ENCODE measurements around the gene CDNF. TPM values are rescaled to one million over a fixed set of nuclear protein-coding genes. Genes with fewer than 3 reads are reported as not detected.
"Not testable (repeated sequence)": the region's sequence is repeated elsewhere in the genome, so short reads cannot be mapped to it uniquely, and the experiment has no call there.

CDNF gene
- total RNA-seq, 6 donors from 2014 or later, result 0.89 to 34.6 (median 1.7) TPM

GRCh38 chr10:14873090-14873760, 35.4 kb upstream of the CDNF start:
- H3K9me3 ChIP-seq, result no peaks in the 10 kb centered on the region
- H3K27ac ChIP-seq, result no peak overlapping the region
- H3K4me1 ChIP-seq, result peaks cover 7 to 17% (median 9%) of the 10 kb centered on the region in 4 donors
- ATAC-seq (ENCODE audit: low FRiP score in 2 of 2), result no peak
- H3K36me3 ChIP-seq, result peaks cover 6 to 18% (median 14%) of the 10 kb centered on the region in 4 donors
- TF ChIP-seq, protein P1, sequence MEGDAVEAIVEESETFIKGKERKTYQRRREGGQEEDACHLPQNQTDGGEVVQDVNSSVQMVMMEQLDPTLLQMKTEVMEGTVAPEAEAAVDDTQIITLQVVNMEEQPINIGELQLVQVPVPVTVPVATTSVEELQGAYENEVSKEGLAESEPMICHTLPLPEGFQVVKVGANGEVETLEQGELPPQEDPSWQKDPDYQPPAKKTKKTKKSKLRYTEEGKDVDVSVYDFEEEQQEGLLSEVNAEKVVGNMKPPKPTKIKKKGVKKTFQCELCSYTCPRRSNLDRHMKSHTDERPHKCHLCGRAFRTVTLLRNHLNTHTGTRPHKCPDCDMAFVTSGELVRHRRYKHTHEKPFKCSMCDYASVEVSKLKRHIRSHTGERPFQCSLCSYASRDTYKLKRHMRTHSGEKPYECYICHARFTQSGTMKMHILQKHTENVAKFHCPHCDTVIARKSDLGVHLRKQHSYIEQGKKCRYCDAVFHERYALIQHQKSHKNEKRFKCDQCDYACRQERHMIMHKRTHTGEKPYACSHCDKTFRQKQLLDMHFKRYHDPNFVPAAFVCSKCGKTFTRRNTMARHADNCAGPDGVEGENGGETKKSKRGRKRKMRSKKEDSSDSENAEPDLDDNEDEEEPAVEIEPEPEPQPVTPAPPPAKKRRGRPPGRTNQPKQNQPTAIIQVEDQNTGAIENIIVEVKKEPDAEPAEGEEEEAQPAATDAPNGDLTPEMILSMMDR (IDR thresholded peaks at IDR 0.05), result no peak
- TF ChIP-seq EP300 (IDR thresholded peaks at IDR 0.05) (no peak), POLR2AphosphoS5 (IDR thresholded peaks at IDR 0.05) (no peak), POLR2A (IDR thresholded peaks at IDR 0.05) (no peak)
- 64 to 69% methylated on average over 2 of the region's 2 CpGs for WGBS, 2 donors
- DNase-seq, result no peak
- no peak overlapping the region for H3K4me3 ChIP-seq
- no peaks in the 10 kb centered on the region for H3K27me3 ChIP-seq

GRCh38 chr10:14864871-14865270, 27.0 kb upstream of the CDNF start:
- peaks cover 3 to 48% (median 27%) of the 10 kb centered on the region in 4 donors for H3K36me3 ChIP-seq
- ATAC-seq (ENCODE audit: low FRiP score in 2 of 2); H3K4me3 ChIP-seq; H3K4me1 ChIP-seq; DNase-seq; H3K27me3 ChIP-seq; H3K9me3 ChIP-seq; H3K27ac ChIP-seq: not testable (repeated sequence)
- WGBS, 2 donors, result 95 to 100% methylated on average over 2 to 3 of the region's 3 CpGs

- not testable (repeated sequence) for DNase-seq; H3K27me3 ChIP-seq; H3K4me3 ChIP-seq; H3K4me1 ChIP-seq; ATAC-seq (ENCODE audit: low FRiP score in 2 of 2); H3K27ac ChIP-seq; H3K9me3 ChIP-seq
- H3K36me3 ChIP-seq, result peaks cover 1 to 44% (median 24%) of the 10 kb centered on the region in 4 donors
- 94 to 97% methylated on average over 6 of the region's 6 CpGs for WGBS, 2 donors
Measured at GRCh38 chr10:14864466-14864865, 26.6 kb upstream of the CDNF start.

DNA sequence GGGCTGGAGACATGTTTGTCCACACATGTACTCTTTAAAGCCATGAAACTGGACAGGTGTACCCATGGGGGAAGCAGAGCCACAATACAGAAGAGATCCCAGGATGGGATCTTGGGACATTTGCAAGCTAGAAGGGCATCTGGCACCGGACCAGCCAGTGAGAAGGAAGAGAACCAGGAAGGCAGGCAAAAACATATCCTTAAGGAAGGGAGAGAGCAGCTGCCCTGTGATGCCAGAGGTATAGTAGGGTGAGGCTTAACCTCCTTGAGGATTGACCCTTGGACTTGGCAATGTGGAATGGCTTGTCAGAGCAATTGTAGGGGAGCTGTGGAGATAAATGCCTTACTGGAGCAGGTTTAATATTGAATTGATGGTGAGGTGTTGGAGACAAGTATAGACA, 23.0 kb upstream of the CDNF start:
- DNase-seq (no peak), ATAC-seq (ENCODE audit: low FRiP score in 2 of 2) (no peak)
- Histone ChIP-seq H3K36me3 (peaks cover 0 to 35% (median 11%) of the 10 kb centered on the region in 4 donors), H3K4me1 (no peaks in the 10 kb centered on the region), H3K4me3 (no peak overlapping the region), H3K27me3 (no peaks in the 10 kb centered on the region), H3K27ac (no peak overlapping the region), H3K9me3 (no peaks in the 10 kb centered on the region)
- TF ChIP-seq POLR2A (IDR thresholded peaks at IDR 0.05) (no peak), POLR2AphosphoS5 (IDR thresholded peaks at IDR 0.05) (no peak), EP300 (IDR thresholded peaks at IDR 0.05) (no peak)
- TF ChIP-seq, protein P1 (IDR thresholded peaks at IDR 0.05), result no peak
- 78 to 100% methylated on average over 1 of the region's 1 CpG for WGBS, 2 donors

- Histone ChIP-seq H3K27me3 (no peaks in the 10 kb centered on the region), H3K36me3 (peaks cover 0 to 44% (median 11%) of the 10 kb centered on the region in 4 donors), H3K27ac (no peak overlapping the region), H3K9me3 (no peaks in the 10 kb centered on the region), H3K4me1 (no peaks in the 10 kb centered on the region), H3K4me3 (no peak overlapping the region)
- TF ChIP-seq, protein P1 (IDR thresholded peaks at IDR 0.05), result no peak
- TF ChIP-seq EP300 (IDR thresholded peaks at IDR 0.05) (no peak), POLR2AphosphoS5 (IDR thresholded peaks at IDR 0.05) (no peak), POLR2A (IDR thresholded peaks at IDR 0.05) (no peak)
- ATAC-seq (ENCODE audit: low FRiP score in 2 of 2) (no peak), DNase-seq (no peak)
Measured at GRCh38 chr10:14859775-14860174, 21.9 kb upstream of the CDNF start.

DNA sequence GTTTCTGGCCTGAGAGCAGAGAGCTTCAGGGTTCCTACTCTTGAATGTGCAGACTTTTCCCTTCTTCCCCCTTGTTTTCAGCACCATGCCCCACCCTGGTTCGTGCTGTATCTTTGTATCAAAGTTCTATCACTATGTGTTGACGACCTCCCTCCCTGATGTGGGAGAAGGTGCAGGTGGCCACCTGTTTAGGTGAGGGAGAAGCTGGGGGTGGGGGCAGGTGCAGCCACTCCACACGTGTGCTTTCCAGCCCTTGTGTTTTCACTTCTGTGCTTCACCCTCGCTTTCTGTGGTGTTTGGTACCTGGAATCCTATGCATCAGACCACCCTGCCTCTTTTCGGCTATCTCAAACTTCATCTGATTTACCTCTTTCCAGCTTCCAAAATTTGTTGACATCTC, 21.2 kb upstream of the CDNF start:
- 90 to 93% methylated on average over 5 of the region's 5 CpGs for WGBS, 2 donors
- Histone ChIP-seq H3K36me3 (peaks cover 0 to 52% (median 14%) of the 10 kb centered on the region in 4 donors), H3K9me3 (no peaks in the 10 kb centered on the region), H3K4me1 (no peaks in the 10 kb centered on the region), H3K4me3 (no peak overlapping the region), H3K27me3 (no peaks in the 10 kb centered on the region), H3K27ac (no peak overlapping the region)
- ATAC-seq (ENCODE audit: low FRiP score in 2 of 2) (no peak), DNase-seq (no peak)
- TF ChIP-seq POLR2AphosphoS5 (IDR thresholded peaks at IDR 0.05) (no peak), POLR2A (IDR thresholded peaks at IDR 0.05) (no peak), EP300 (IDR thresholded peaks at IDR 0.05) (no peak)
- TF ChIP-seq, protein P1 (IDR thresholded peaks at IDR 0.05), result no peak
